K562 (cell line): Measurements from ENCODE around the gene QSOX2. TPM values are rescaled to one million over a fixed set of nuclear protein-coding genes. Genes with fewer than 3 reads are reported as not detected.
A peak's percentile ranks its signal among the peaks of the same experiment; 100 is the strongest.

ENCODE experiments used
- BRD4 ChIP-seq: fragments of 200-600 bp; sonication (generic); IDR thresholded peaks from 2 replicates; pipeline ENCODE4 v1.6.1; 2017; ENCODE audit warnings: inconsistent platforms
- GABPB1 ChIP-seq: sonication (generic); formaldehyde crosslinking; IDR thresholded peaks from 2 replicates; pipeline ENCODE4 v1.8.0; 2022; ENCODE audit warnings: mild to moderate bottlenecking, missing genetic modification reagents
- HEY1 ChIP-seq: fragments of 250-450 bp; sonication (Bioruptor Pico); IDR thresholded peaks from 2 replicates; pipeline ENCODE4 v1.5.0; 2020; ENCODE audit warnings: mild to moderate bottlenecking, moderate library complexity, borderline replicate concordance
- JUND ChIP-seq, 2 experiments: IDR thresholded peaks; 2 replicates in 1 of 2; 3 replicates in 1 of 2; pipeline ENCODE4 v1.6.1; 2011; ENCODE audit warnings: borderline replicate concordance in 2 of 2, low read depth in 2 of 2, low read length in 2 of 2, improper control_type of control experiment in 1 of 2, missing biosample characterization in 1 of 2, missing genetic modification characterization in 1 of 2, missing genetic modification reagents in 1 of 2
- MECOM ChIP-seq: fragments of 250-450 bp; sonication (Bioruptor Pico); IDR thresholded peaks from 2 replicates; pipeline ENCODE4 v1.8.0; 2022; ENCODE audit warnings: inconsistent platforms
- MEIS2 ChIP-seq: fragments of 450-650 bp; IDR thresholded peaks from 2 replicates; pipeline ENCODE4 v1.6.1; 2014; ENCODE audit warnings: mild to moderate bottlenecking; ENCODE audit not compliant: partially characterized antibody
- MTA1 ChIP-seq: fragments of 450-650 bp; IDR thresholded peaks from 2 replicates; pipeline ENCODE4 v1.6.1; 2017; ENCODE audit warnings: borderline replicate concordance
- NR2C2 ChIP-seq, 2 experiments: fragments of 200-800 bp in 1 of 2; sonication (Bioruptor generic) in 1 of 2; sonication (generic) in 1 of 2; formaldehyde crosslinking in 1 of 2; IDR thresholded peaks; 2 replicates each; pipeline versions ENCODE4 v1.6.1 to v1.8.0; 2016 to 2022; ENCODE audit warnings: mild to moderate bottlenecking in 1 of 2, missing compliant biosample characterization in 1 of 2, missing genetic modification characterization in 1 of 2, missing genetic modification reagents in 1 of 2
- RNF2 ChIP-seq: sonication (generic); IDR thresholded peaks from 2 replicates; pipeline ENCODE4 v1.6.1; 2016
- RNF219 ChIP-seq: fragments of 250-450 bp; sonication (Bioruptor Pico); IDR thresholded peaks from 2 replicates; pipeline ENCODE4 v1.5.0; 2022; ENCODE audit warnings: mild to moderate bottlenecking
- XRCC4 ChIP-seq: IDR thresholded peaks from one replicate; pipeline ENCODE4 v1.6.1; 2011; ENCODE audit not compliant: insufficient read depth, insufficient read length; ENCODE audit errors: extremely low read depth
- ZBTB40 ChIP-seq, 2 experiments: fragments of 450-650 bp in 1 of 2; sonication (generic) in 1 of 2; formaldehyde crosslinking in 1 of 2; IDR thresholded peaks; 2 replicates each; pipeline versions ENCODE4 v1.7.1 to v1.9.0; 2016 to 2022; ENCODE audit warnings: inconsistent platforms in 1 of 2, mild to moderate bottlenecking in 1 of 2, missing genetic modification reagents in 1 of 2
- ZNF449 ChIP-seq: fragments of 250-450 bp; sonication (Bioruptor Pico); IDR thresholded peaks from 2 replicates; pipeline ENCODE4 v1.8.0; 2022; ENCODE audit warnings: moderate library complexity, mild to moderate bottlenecking, inconsistent platforms
- polyA plus RNA-seq, 8 experiments: library from polyadenylated mRNA; depleted of rRNA in 4 of 8; stranded (reverse) in 5 of 8; unstranded in 3 of 8; fragments of >200 nt; fragmentation: Nextera tagmentation in 2 of 8; fragmentation: Illumina TruSeq in 1 of 8; extraction: Ambion mirVana in 2 of 8; extraction: Trizol in 1 of 8; gene quantifications; 2 replicates each; pipeline versions ENCODE4 v1.2.1 to v1.2.3, GENCODE V29; 2011 to 2014; ENCODE audit warnings: inconsistent platforms in 1 of 8, missing spikeins in 1 of 8
- total RNA-seq, 7 experiments: library from RNA; depleted of rRNA in 6 of 7; stranded (reverse); fragments of >200 nt in 6 of 7; fragmentation: Illumina TruSeq in 2 of 7; extraction: Trizol in 2 of 7; gene quantifications; 2 replicates each; pipeline versions ENCODE4 v1.2.1 to v1.2.3, GENCODE V29; 2011 to 2021; ENCODE audit warnings: low replicate concordance in 1 of 7

The QSOX2 gene
- total and polyA plus RNA-seq, 9 of the 15 experiments (the other 6 are each of a cell fraction or from before 2014, with no cell fraction given): 0.51 to 23.7 (median 12.7) TPM

- TF ChIP-seq ZBTB40 (IDR thresholded peaks at IDR 0.05): peak; percentile 41; the same call in 1 of the 2 replicates
- TF ChIP-seq ZBTB40 (CRISPR knock-in tag; IDR thresholded peaks at IDR 0.05): no peak
- TF ChIP-seq RNF219 (CRISPR knock-in tag): 0 out of 2 replicates have a peak, but pooled peaks have one; percentile 29
- TF ChIP-seq NR2C2 (CRISPR knock-in tag; IDR thresholded peaks at IDR 0.05): no peak
- TF ChIP-seq NR2C2 (tag; IDR thresholded peaks at IDR 0.05): peak; percentile 96
- TF ChIP-seq JUND (IDR thresholded peaks at IDR 0.05; ENCODE audit: borderline replicate concordance, low read depth, low read length): peak; percentile 89
- peak; percentile 39; the same call in 1 of the 3 replicates for TF ChIP-seq JUND (tag; IDR thresholded peaks at IDR 0.05; ENCODE audit: borderline replicate concordance, low read depth, low read length)
- TF ChIP-seq XRCC4: no peak
- TF ChIP-seq HEY1 (CRISPR knock-in tag): no peak
- peak; percentile 73; the same call in 1 of the 2 replicates for TF ChIP-seq MECOM (CRISPR knock-in tag)
- peak; percentile 47; the same call in 1 of the 2 replicates for TF ChIP-seq GABPB1 (CRISPR knock-in tag)
- 0 out of 2 replicates have a peak, but pooled peaks have one; percentile 35 for TF ChIP-seq BRD4
- peak; percentile 5; the same call in 1 of the 2 replicates for TF ChIP-seq ZNF449 (CRISPR knock-in tag)
- TF ChIP-seq MTA1: peak; percentile 50; the same call in 1 of the 2 replicates
- TF ChIP-seq MEIS2: no peak
- peak; percentile 97 for TF ChIP-seq RNF2
These were observed 38.9 kb downstream of the QSOX2 start (continued) for GRCh38 chr9:136206602-136207275.
